HCT116 (cell line): ENCODE measurements around the gene PLA2G5. TPM values are rescaled to one million over a fixed set of nuclear protein-coding genes. Genes with fewer than 3 reads are reported as not detected.

Source experiments
- ATAC-seq: fragments of 200-7000 bp; cut with Tn5 transposase; 2 replicates; pipeline ENCODE4 v1.9.1; 2020; ENCODE audit warnings: mild to moderate bottlenecking, moderate library complexity
- BruUV-seq: library from RNA; stranded (reverse); fragments of 400-500 nt; replicated peaks from 2 replicates; lab custom pipeline; 2021; lab: Mats Ljungman, UMichigan
- CTCF ChIA-PET: fragments of 300-600 bp; sonication (Branson Sonifier 250); formaldehyde crosslinking; loops from one replicate; lab custom pipeline; 2021; ENCODE audit warnings: antibody characterized with exemption; lab: Charles Lee
- POLR2A ChIA-PET: fragments of 300-600, 350-600 bp; sonication (Branson Sonifier 250); formaldehyde crosslinking; loops from one replicate; lab custom pipeline; 2021; ENCODE audit warnings: antibody characterized with exemption; lab: Charles Lee
- RAD21 ChIA-PET, 2 experiments: fragments of 300-600 bp; sonication (Branson Sonifier 250); formaldehyde crosslinking; loops; one replicate each; lab custom pipeline; 2023; ENCODE audit warnings: low total read pairs in 2 of 2; ENCODE audit not compliant: uncharacterized antibody in 2 of 2, unreplicated experiment in 2 of 2, low non-redundant PET in 1 of 2; lab: Charles Lee
- DNase-seq: peaks from one replicate; pipeline ENCODE4 v3.0.0-alpha.2; 2010; ENCODE audit warnings: low read depth, low spot score
- H2AFZ ChIP-seq: fragments of 200-600 bp; shearing (Covaris generic), sonication (generic); 2 replicates; pipeline ENCODE4 v1.6.1; 2017; ENCODE audit warnings: low read depth, mixed run types, mixed read lengths, antibody characterized with exemption, low read length; ENCODE audit not compliant: poor library complexity, severe bottlenecking
- H3K27ac ChIP-seq: 2 replicates; pipeline ENCODE4 v1.5.1; 2012; ENCODE audit warnings: low read depth, low read length
- H3K27me3 ChIP-seq: fragments of 200-600 bp; sonication (generic); 2 replicates; pipeline ENCODE4 v1.6.1; 2016; ENCODE audit warnings: mixed run types, low read length, mixed read lengths; ENCODE audit not compliant: insufficient read depth
- H3K36me3 ChIP-seq, 2 experiments: fragments of 200-500 bp in 1 of 2; fragments of 200-600 bp in 1 of 2; sonication (Bioruptor generic) in 1 of 2; sonication (generic) in 1 of 2; 2 replicates each; pipeline versions ENCODE4 v1.5.1 to v1.6.1; 2014 to 2016; ENCODE audit warnings: low read length in 2 of 2, inconsistent platforms in 1 of 2, mixed read lengths in 1 of 2, mixed run types in 1 of 2; ENCODE audit not compliant: insufficient read depth in 2 of 2, control insufficient read depth in 1 of 2
- H3K4me1 ChIP-seq, 2 experiments: fragments of 200-600 bp in 1 of 2; sonication (generic) in 1 of 2; 2 replicates each; pipeline versions ENCODE4 v1.5.1 to v1.6.1; 2012 to 2017; ENCODE audit warnings: low read length in 2 of 2, inconsistent platforms in 1 of 2, mild to moderate bottlenecking in 1 of 2, mixed read lengths in 1 of 2, mixed run types in 1 of 2, moderate library complexity in 1 of 2; ENCODE audit not compliant: insufficient read depth in 2 of 2, control insufficient read depth in 1 of 2
- H3K4me2 ChIP-seq: fragments of 200-600 bp; sonication (generic); 2 replicates; pipeline ENCODE4 v1.6.1; 2017; ENCODE audit warnings: mixed run types, low read length, mixed read lengths
- H3K4me3 ChIP-seq, 2 experiments: fragments of 200-600 bp in 1 of 2; sonication (generic) in 1 of 2; replicated peaks in 1 of 2; 2 replicates each; pipeline ENCODE4 v1.5.1; 2011 to 2016; ENCODE audit warnings: low read length in 2 of 2, control low read depth in 1 of 2, low read depth in 1 of 2, mild to moderate bottlenecking in 1 of 2, mixed read lengths in 1 of 2, mixed run types in 1 of 2
- H3K79me2 ChIP-seq: fragments of 200-600 bp; sonication (generic); 2 replicates; pipeline ENCODE4 v1.6.1; 2017; ENCODE audit warnings: mild to moderate bottlenecking, mixed run types, low read length, moderate library complexity, mixed read lengths; ENCODE audit not compliant: insufficient read depth
- H3K9ac ChIP-seq: fragments of 200-600 bp; sonication (generic); 2 replicates; pipeline ENCODE4 v1.6.1; 2016; ENCODE audit warnings: low read length, mixed read lengths
- H3K9me2 ChIP-seq: fragments of 200-600 bp; sonication (generic), shearing (Covaris generic); 2 replicates; pipeline ENCODE4 v1.6.1; 2017; ENCODE audit warnings: mixed run types, mild to moderate bottlenecking, moderate library complexity; ENCODE audit not compliant: insufficient read depth
- H3K9me3 ChIP-seq, 2 experiments: fragments of 200-500 bp in 1 of 2; fragments of 200-600 bp in 1 of 2; sonication (Bioruptor generic) in 1 of 2; sonication (generic) in 1 of 2; 2 replicates each; pipeline ENCODE4 v1.6.1; 2014 to 2017; ENCODE audit warnings: low read length in 2 of 2, mixed read lengths in 2 of 2, inconsistent platforms in 1 of 2, low read depth in 1 of 2, mild to moderate bottlenecking in 1 of 2, mixed run types in 1 of 2, moderate library complexity in 1 of 2; ENCODE audit not compliant: control insufficient read depth in 1 of 2, insufficient read depth in 1 of 2
- H4K20me1 ChIP-seq: fragments of 200-600 bp; sonication (generic), shearing (Covaris generic); 2 replicates; pipeline ENCODE4 v1.6.1; 2017; ENCODE audit warnings: mixed run types, mild to moderate bottlenecking, moderate library complexity; ENCODE audit not compliant: insufficient read depth
- CBX3 ChIP-seq: IDR thresholded peaks from 2 replicates; pipeline ENCODE4 v1.6.1; 2012; ENCODE audit warnings: low read depth
- CEBPB ChIP-seq: IDR thresholded peaks from 2 replicates; pipeline ENCODE4 v1.6.1; 2012; ENCODE audit warnings: low read depth
- ELF1 ChIP-seq: IDR thresholded peaks from 2 replicates; pipeline ENCODE4 v1.6.1; 2012; ENCODE audit warnings: low read depth, borderline replicate concordance
- EZH2 ChIP-seq: fragments of 200-600 bp; sonication (generic); IDR thresholded peaks from 2 replicates; pipeline ENCODE4 v1.6.1; 2017; ENCODE audit warnings: antibody characterized with exemption, mixed run types
- EZH2phosphoT487 ChIP-seq: fragments of 200-600 bp; IDR thresholded peaks from 2 replicates; pipeline ENCODE4 v1.6.1; 2018; ENCODE audit warnings: antibody characterized with exemption, borderline replicate concordance
- FOSL1 ChIP-seq: IDR thresholded peaks from 2 replicates; pipeline ENCODE4 v1.6.1; 2012; ENCODE audit warnings: low read depth
- JUND ChIP-seq: IDR thresholded peaks from 2 replicates; pipeline ENCODE4 v1.6.1; 2012
- POLR2A ChIP-seq: IDR thresholded peaks from 2 replicates; pipeline ENCODE4 v1.7.0; 2011; ENCODE audit warnings: borderline replicate concordance; ENCODE audit not compliant: insufficient read depth, insufficient read length; ENCODE audit errors: extremely low read depth
- POLR2AphosphoS5 ChIP-seq: IDR thresholded peaks from 2 replicates; pipeline ENCODE4 v1.6.1; 2011; ENCODE audit warnings: mild to moderate bottlenecking, low read depth, low read length, moderate library complexity
- SIN3A ChIP-seq: IDR thresholded peaks from 2 replicates; pipeline ENCODE4 v1.6.1; 2012; ENCODE audit warnings: low read depth
- SP1 ChIP-seq: IDR thresholded peaks from 2 replicates; pipeline ENCODE4 v1.6.1; 2012; ENCODE audit warnings: low read depth
- SRF ChIP-seq: IDR thresholded peaks from 2 replicates; pipeline ENCODE4 v1.6.1; 2012; ENCODE audit warnings: low read depth
- TCF7L2 ChIP-seq: IDR thresholded peaks from 2 replicates; pipeline ENCODE4 v1.7.0; 2011; ENCODE audit warnings: borderline replicate concordance, inconsistent platforms; ENCODE audit not compliant: insufficient read depth, insufficient read length; ENCODE audit errors: extremely low read depth
- ZFX ChIP-seq: fragments of 450-650 bp; IDR thresholded peaks from 2 replicates; pipeline ENCODE4 v1.6.1; 2017
- ZNF274 ChIP-seq: fragments of 200-500 bp; sonication (Bioruptor generic); IDR thresholded peaks from 2 replicates; pipeline ENCODE4 v1.6.1; 2014; ENCODE audit warnings: mild to moderate bottlenecking, low read depth, low read length, inconsistent platforms
- intact Hi-C: fragments of 100-400 bp; cut with micrococcal nuclease; formaldehyde crosslinking; loops from 2 replicates; pipeline ENCODE4 v1.10.0; 2022
- total RNA-seq: library from RNA; stranded (reverse); gene quantifications from one replicate; pipeline ENCODE4 v1.2.1, GENCODE V29; 2021; ENCODE audit not compliant: unreplicated experiment
- TF ChIP-seq, protein P1 (sequence below): IDR thresholded peaks from 2 replicates; pipeline ENCODE4 v1.6.1; 2012
- TF ChIP-seq, protein P2 (sequence below): IDR thresholded peaks from 2 replicates; pipeline ENCODE4 v1.6.1; 2012
- TF ChIP-seq, protein P3 (sequence below): IDR thresholded peaks from 2 replicates; pipeline ENCODE4 v1.6.1; 2012; ENCODE audit warnings: low read depth

PLA2G5 gene
- total RNA-seq, 1 experiment from 2014 or later = not detected

DNA sequence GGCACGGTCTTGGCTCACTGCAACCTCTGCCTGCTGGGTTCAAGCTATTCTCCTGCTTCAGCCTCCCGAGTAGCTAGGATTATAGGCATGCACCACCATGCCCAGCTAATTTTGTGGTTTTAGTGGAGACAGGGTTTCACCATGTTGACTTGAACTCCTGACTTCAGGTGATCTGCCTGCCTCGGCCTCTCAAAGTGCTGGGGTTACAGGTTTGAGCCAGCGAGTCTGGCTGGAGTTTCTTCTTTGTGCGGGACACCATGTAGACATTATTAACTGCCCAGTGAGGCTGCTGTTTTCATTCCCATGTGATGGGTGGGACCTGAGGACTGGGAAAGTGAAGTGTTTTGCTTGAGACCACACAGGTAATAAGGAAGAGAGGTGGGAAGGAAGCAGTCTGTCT is 23.3 kb downstream of the PLA2G5 start:
- H3K9me2 ChIP-seq = no peaks in the 10 kb centered on the region
- intact Hi-C loops = no loop called here
- no peak for ATAC-seq
- peaks cover 10% of the 10 kb centered on the region; the same call in 1 of the 2 replicates for H3K27me3 ChIP-seq
- no peak overlapping the region for H3K9ac ChIP-seq
- H3K27ac ChIP-seq = no peak overlapping the region
- RAD21 ChIA-PET = no interaction called here
- no peaks in the 10 kb centered on the region for H3K79me2 ChIP-seq
- TF ChIP-seq ELF1 = no peak
- no peak for TF ChIP-seq TCF7L2
- no peak for TF ChIP-seq JUND
- no peak for TF ChIP-seq ZNF274
- no peak for TF ChIP-seq FOSL1
- TF ChIP-seq SP1 = no peak
- TF ChIP-seq, protein P1, sequence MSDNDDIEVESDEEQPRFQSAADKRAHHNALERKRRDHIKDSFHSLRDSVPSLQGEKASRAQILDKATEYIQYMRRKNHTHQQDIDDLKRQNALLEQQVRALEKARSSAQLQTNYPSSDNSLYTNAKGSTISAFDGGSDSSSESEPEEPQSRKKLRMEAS = no peak
- TF ChIP-seq SIN3A = no peak
- TF ChIP-seq POLR2A = no peak
- no peak for TF ChIP-seq EZH2
- TF ChIP-seq, protein P2, sequence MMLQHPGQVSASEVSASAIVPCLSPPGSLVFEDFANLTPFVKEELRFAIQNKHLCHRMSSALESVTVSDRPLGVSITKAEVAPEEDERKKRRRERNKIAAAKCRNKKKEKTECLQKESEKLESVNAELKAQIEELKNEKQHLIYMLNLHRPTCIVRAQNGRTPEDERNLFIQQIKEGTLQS = no peak
- TF ChIP-seq, all 23 proteins: peak for 0
- H4K20me1 ChIP-seq = no peaks in the 10 kb centered on the region
- no TSS peak for BruUV-seq
- ChIA-PET POLR2A (no interaction called here), CTCF (no interaction called here)
- H3K36me3 ChIP-seq = no peaks in the 10 kb centered on the region
- no peak overlapping the region for H3K4me3 ChIP-seq
- H3K4me2 ChIP-seq = no peak overlapping the region
- H3K4me1 ChIP-seq = no peaks in the 10 kb centered on the region
- H3K9me3 ChIP-seq = no peaks in the 10 kb centered on the region
- no peak for DNase-seq
- no peak overlapping the region for H2AFZ ChIP-seq

DNA sequence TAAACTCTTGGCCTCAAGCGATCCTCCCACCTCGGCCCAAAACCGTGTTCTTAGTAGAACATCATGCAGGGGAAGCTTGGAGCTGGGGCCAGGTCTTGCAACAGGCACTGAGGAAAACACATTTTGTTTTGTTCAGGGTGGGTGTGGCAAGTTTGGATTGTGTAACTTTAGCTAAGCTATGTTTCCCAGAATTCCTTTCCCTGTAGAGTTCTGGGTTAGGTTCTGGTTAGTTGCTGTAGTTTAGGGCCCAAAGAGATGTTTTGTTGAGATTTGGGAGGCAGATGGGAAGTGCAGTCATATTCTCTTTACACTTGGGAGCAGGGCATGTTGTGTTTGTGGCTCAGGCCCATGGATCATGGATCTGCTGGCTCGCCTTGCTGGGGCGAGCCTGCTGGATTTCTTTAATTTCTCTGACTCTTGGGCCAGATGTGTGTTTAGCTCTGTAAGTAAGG is 24.0 kb downstream of the PLA2G5 start:
- Histone ChIP-seq H3K9me2 (no peaks in the 10 kb centered on the region), H3K4me2 (no peak overlapping the region), H3K4me3 (no peak overlapping the region), H4K20me1 (no peaks in the 10 kb centered on the region), H3K36me3 (no peaks in the 10 kb centered on the region), H3K79me2 (no peaks in the 10 kb centered on the region), H3K4me1 (no peaks in the 10 kb centered on the region), H3K27ac (no peak overlapping the region), H3K9me3 (no peaks in the 10 kb centered on the region), H3K9ac (no peak overlapping the region), H3K27me3 (peaks cover 10% of the 10 kb centered on the region; the same call in 1 of the 2 replicates), H2AFZ (no peak overlapping the region)
- DNase-seq = no peak
- POLR2A ChIA-PET = no interaction called here
- intact Hi-C loops = no loop called here
- BruUV-seq = no TSS peak
- RAD21 ChIA-PET = no interaction called here
- ATAC-seq = no peak
- CTCF ChIA-PET = no interaction called here
- TF ChIP-seq CBX3 (no peak), FOSL1 (no peak), SIN3A (no peak), ZFX (no peak), CEBPB (no peak), ELF1 (no peak), SP1 (no peak), SRF (no peak), POLR2AphosphoS5 (no peak), EZH2phosphoT487 (no peak)
- TF ChIP-seq, protein P3, sequence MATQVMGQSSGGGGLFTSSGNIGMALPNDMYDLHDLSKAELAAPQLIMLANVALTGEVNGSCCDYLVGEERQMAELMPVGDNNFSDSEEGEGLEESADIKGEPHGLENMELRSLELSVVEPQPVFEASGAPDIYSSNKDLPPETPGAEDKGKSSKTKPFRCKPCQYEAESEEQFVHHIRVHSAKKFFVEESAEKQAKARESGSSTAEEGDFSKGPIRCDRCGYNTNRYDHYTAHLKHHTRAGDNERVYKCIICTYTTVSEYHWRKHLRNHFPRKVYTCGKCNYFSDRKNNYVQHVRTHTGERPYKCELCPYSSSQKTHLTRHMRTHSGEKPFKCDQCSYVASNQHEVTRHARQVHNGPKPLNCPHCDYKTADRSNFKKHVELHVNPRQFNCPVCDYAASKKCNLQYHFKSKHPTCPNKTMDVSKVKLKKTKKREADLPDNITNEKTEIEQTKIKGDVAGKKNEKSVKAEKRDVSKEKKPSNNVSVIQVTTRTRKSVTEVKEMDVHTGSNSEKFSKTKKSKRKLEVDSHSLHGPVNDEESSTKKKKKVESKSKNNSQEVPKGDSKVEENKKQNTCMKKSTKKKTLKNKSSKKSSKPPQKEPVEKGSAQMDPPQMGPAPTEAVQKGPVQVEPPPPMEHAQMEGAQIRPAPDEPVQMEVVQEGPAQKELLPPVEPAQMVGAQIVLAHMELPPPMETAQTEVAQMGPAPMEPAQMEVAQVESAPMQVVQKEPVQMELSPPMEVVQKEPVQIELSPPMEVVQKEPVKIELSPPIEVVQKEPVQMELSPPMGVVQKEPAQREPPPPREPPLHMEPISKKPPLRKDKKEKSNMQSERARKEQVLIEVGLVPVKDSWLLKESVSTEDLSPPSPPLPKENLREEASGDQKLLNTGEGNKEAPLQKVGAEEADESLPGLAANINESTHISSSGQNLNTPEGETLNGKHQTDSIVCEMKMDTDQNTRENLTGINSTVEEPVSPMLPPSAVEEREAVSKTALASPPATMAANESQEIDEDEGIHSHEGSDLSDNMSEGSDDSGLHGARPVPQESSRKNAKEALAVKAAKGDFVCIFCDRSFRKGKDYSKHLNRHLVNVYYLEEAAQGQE = no peak
- TF ChIP-seq, protein P1 = no peak
